Liver (tissue), 9 donors: Measurements from ENCODE around the gene GRAMD4. TPM values are rescaled to one million over a fixed set of nuclear protein-coding genes. Genes with fewer than 3 reads are reported as not detected.

Experiments used
- DNase-seq: peaks from one replicate; pipeline ENCODE4 v3.0.0-alpha.2; 2017; ENCODE audit warnings: low spot score
- H3K27ac ChIP-seq, 2 donors: one replicate each; pipeline ENCODE4 v1.7.0; 2013; ENCODE audit warnings: inconsistent platforms in 2 of 2, low read length in 2 of 2, control low read depth in 1 of 2, low read depth in 1 of 2, mild to moderate bottlenecking in 1 of 2
- H3K27me3 ChIP-seq, 4 donors: one replicate each; pipeline versions ENCODE4 v1.6.1 to v1.7.0; 2013; ENCODE audit warnings: low read length in 3 of 4, inconsistent platforms in 1 of 4, mild to moderate bottlenecking in 1 of 4, moderate library complexity in 1 of 4; ENCODE audit not compliant: control insufficient read depth in 4 of 4, insufficient read depth in 4 of 4
- H3K36me3 ChIP-seq, 4 donors: one replicate each; pipeline versions ENCODE4 v1.6.1 to v1.7.0; 2013; ENCODE audit warnings: low read length in 3 of 4, mild to moderate bottlenecking in 3 of 4, low read depth in 1 of 4, moderate library complexity in 1 of 4; ENCODE audit not compliant: control insufficient read depth in 4 of 4, insufficient read depth in 3 of 4
- H3K4me1 ChIP-seq, 4 donors: one replicate each; pipeline versions ENCODE4 v1.6.1 to v1.7.0; 2013; ENCODE audit warnings: low read length in 3 of 4, mild to moderate bottlenecking in 3 of 4, moderate library complexity in 1 of 4; ENCODE audit not compliant: control insufficient read depth in 4 of 4, insufficient read depth in 4 of 4
- H3K4me3 ChIP-seq, 3 donors: one replicate each; pipeline versions ENCODE4 v1.6.1 to v1.7.0; 2013; ENCODE audit warnings: low read length in 3 of 3, control low read depth in 1 of 3, low read depth in 1 of 3, mild to moderate bottlenecking in 1 of 3
- H3K9ac ChIP-seq, 2 donors: one replicate each; pipeline ENCODE4 v1.7.0; 2013; ENCODE audit warnings: low read length in 2 of 2, mild to moderate bottlenecking in 2 of 2, moderate library complexity in 2 of 2, control low read depth in 1 of 2, low read depth in 1 of 2
- H3K9me3 ChIP-seq, 4 donors: one replicate each; pipeline versions ENCODE4 v1.6.1 to v1.7.0; 2013; ENCODE audit warnings: low read length in 3 of 4; ENCODE audit not compliant: control insufficient read depth in 4 of 4
- ATF3 ChIP-seq: IDR thresholded peaks from 2 replicates; pipeline ENCODE4 v1.6.1; 2016; ENCODE audit warnings: antibody characterized with exemption
- EGR1 ChIP-seq, 2 donors: IDR thresholded peaks; 2 replicates each; pipeline ENCODE4 v1.6.1; 2016 to 2018; ENCODE audit warnings: antibody characterized with exemption in 2 of 2, low read depth in 2 of 2
- FOXA1 ChIP-seq: IDR thresholded peaks from 2 replicates; pipeline ENCODE4 v1.6.1; 2016; ENCODE audit warnings: antibody characterized with exemption
- FOXA2 ChIP-seq: IDR thresholded peaks from 2 replicates; pipeline ENCODE4 v1.6.1; 2016; ENCODE audit warnings: antibody characterized with exemption
- GABPA ChIP-seq, 2 donors: IDR thresholded peaks in 1 of 2; conservative IDR thresholded peaks in 1 of 2; 2 replicates each; pipeline ENCODE4 v1.6.1; 2016; ENCODE audit warnings: antibody characterized with exemption in 2 of 2, mild to moderate bottlenecking in 1 of 2, moderate library complexity in 1 of 2
- HNF4A ChIP-seq, 2 donors: conservative IDR thresholded peaks; 2 replicates each; pipeline ENCODE4 v1.6.1; 2016; ENCODE audit warnings: antibody characterized with exemption in 2 of 2, mild to moderate bottlenecking in 2 of 2
- HNF4G ChIP-seq: IDR thresholded peaks from 2 replicates; pipeline ENCODE4 v1.6.1; 2016; ENCODE audit warnings: antibody characterized with exemption
- JUND ChIP-seq, 2 donors: IDR thresholded peaks; 2 replicates each; pipeline ENCODE4 v1.6.1; 2016; ENCODE audit warnings: antibody characterized with exemption in 2 of 2
- MAX ChIP-seq: IDR thresholded peaks from 2 replicates; pipeline ENCODE4 v1.6.1; 2016; ENCODE audit warnings: antibody characterized with exemption
- NR2F2 ChIP-seq: IDR thresholded peaks from 2 replicates; pipeline ENCODE4 v1.6.1; 2016; ENCODE audit warnings: antibody characterized with exemption
- RAD21 ChIP-seq, 2 donors: IDR thresholded peaks; 2 replicates each; pipeline ENCODE4 v1.6.1; 2016; ENCODE audit warnings: antibody characterized with exemption in 2 of 2, mild to moderate bottlenecking in 2 of 2
- RXRA ChIP-seq, 2 donors: IDR thresholded peaks; 2 replicates each; pipeline ENCODE4 v1.6.1; 2017 to 2018; ENCODE audit warnings: antibody characterized with exemption in 2 of 2, mild to moderate bottlenecking in 1 of 2
- SP1 ChIP-seq: IDR thresholded peaks from 2 replicates; pipeline ENCODE4 v1.6.1; 2018; ENCODE audit warnings: antibody characterized with exemption, mild to moderate bottlenecking
- TAF1 ChIP-seq: conservative IDR thresholded peaks from 2 replicates; pipeline ENCODE4 v1.6.1; 2016; ENCODE audit warnings: antibody characterized with exemption, mild to moderate bottlenecking
- YY1 ChIP-seq: IDR thresholded peaks from 2 replicates; pipeline ENCODE4 v1.6.1; 2016; ENCODE audit warnings: antibody characterized with exemption, mild to moderate bottlenecking
- WGBS: extraction: QIAGEN DNeasy Blood & Tissue Kit; methylation state at CpG from one replicate; pipeline ENCODE4 v1.1.7; 2013; 5-methylcytosine and 5-hydroxymethylcytosine counted together
- polyA plus RNA-seq, 2 donors: library from polyadenylated mRNA; stranded (reverse) in 1 of 2; unstranded in 1 of 2; fragments of 200-250 nt in 1 of 2; fragments of >200 nt in 1 of 2; fragmentation: Nextera tagmentation in 1 of 2; extraction: Ambion mirVana in 1 of 2; gene quantifications; one replicate each; pipeline versions ENCODE4 v1.2.1 to v1.2.3, GENCODE V29; 2013 to 2015
- total RNA-seq, 2 donors: library from RNA; depleted of rRNA; stranded (reverse); fragments of >200 nt; gene quantifications; one replicate each; pipeline ENCODE4 v1.2.3, GENCODE V29; 2014
- TF ChIP-seq, protein P1 (sequence below): IDR thresholded peaks from 2 replicates; pipeline ENCODE4 v1.6.1; 2016; ENCODE audit warnings: antibody characterized with exemption
- TF ChIP-seq, protein P2 (sequence below): fragments of 150-350 bp; IDR thresholded peaks from 2 replicates; pipeline ENCODE4 v1.5.1; 2017; ENCODE audit warnings: improper control_type of control experiment, low read depth, low read length; ENCODE audit not compliant: missing input control
- TF ChIP-seq, protein P3 (sequence below): IDR thresholded peaks from 2 replicates; pipeline ENCODE4 v1.6.1; 2016; ENCODE audit warnings: antibody characterized with exemption, mild to moderate bottlenecking
- donor health status: healthy.
- donor health status: healthy.
- donor health status: healthy.
- donor health status: healthy.
- donor health status: healthy.

GRAMD4 gene
- total and polyA plus RNA-seq, 4 donors: 2.7 to 53.5 (median 21.6) TPM

- Histone ChIP-seq H3K4me3 (peak overlapping the region; percentile 38 to 57 (median 56)), H3K9ac (peak overlapping the region; percentile 36 to 78), H3K27ac (peak overlapping the region; percentile 90 to 93), H3K4me1 (peaks cover 0 to 40% (median 14%) of the 10 kb centered on the region in 4 donors), H3K36me3 (peaks cover 0 to 3% (median 0%) of the 10 kb centered on the region in 4 donors), H3K27me3 (no peaks in the 10 kb centered on the region), H3K9me3 (no peaks in the 10 kb centered on the region)
- peak; percentile 77 for DNase-seq
- WGBS: 37% methylated on average over 18 of the region's 18 CpGs
- TF ChIP-seq EGR1 (IDR thresholded peaks at IDR 0.05; ENCODE audit: low read depth in 2 of 2) (no peak), HNF4G (peak; percentile 32), ATF3 (no peak), JUND (IDR thresholded peaks at IDR 0.05) (peak; percentile 69 to 95), RXRA (IDR thresholded peaks at IDR 0.05) (peak; percentile 94 to 96), MAX (peak; percentile 92), GABPA (IDR thresholded peaks at IDR 0.05 in 1 of 2, conservative IDR thresholded peaks at IDR 0.05 in 1 of 2) (peak in 1 of 2 donors; percentile 47), YY1 (peak; percentile 74), SP1 (peak; percentile 93), FOXA2 (peak; percentile 96), FOXA1 (peak; percentile 96), TAF1 (no peak), HNF4A (conservative IDR thresholded peaks at IDR 0.05) (peak; percentile 91 to 92), NR2F2 (peak; percentile 60), RAD21 (IDR thresholded peaks at IDR 0.05) (peak; percentile 18 to 71)
- TF ChIP-seq, protein P1, sequence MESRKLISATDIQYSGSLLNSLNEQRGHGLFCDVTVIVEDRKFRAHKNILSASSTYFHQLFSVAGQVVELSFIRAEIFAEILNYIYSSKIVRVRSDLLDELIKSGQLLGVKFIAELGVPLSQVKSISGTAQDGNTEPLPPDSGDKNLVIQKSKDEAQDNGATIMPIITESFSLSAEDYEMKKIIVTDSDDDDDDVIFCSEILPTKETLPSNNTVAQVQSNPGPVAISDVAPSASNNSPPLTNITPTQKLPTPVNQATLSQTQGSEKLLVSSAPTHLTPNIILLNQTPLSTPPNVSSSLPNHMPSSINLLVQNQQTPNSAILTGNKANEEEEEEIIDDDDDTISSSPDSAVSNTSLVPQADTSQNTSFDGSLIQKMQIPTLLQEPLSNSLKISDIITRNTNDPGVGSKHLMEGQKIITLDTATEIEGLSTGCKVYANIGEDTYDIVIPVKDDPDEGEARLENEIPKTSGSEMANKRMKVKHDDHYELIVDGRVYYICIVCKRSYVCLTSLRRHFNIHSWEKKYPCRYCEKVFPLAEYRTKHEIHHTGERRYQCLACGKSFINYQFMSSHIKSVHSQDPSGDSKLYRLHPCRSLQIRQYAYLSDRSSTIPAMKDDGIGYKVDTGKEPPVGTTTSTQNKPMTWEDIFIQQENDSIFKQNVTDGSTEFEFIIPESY: peak; percentile 97
- TF ChIP-seq, protein P2, sequence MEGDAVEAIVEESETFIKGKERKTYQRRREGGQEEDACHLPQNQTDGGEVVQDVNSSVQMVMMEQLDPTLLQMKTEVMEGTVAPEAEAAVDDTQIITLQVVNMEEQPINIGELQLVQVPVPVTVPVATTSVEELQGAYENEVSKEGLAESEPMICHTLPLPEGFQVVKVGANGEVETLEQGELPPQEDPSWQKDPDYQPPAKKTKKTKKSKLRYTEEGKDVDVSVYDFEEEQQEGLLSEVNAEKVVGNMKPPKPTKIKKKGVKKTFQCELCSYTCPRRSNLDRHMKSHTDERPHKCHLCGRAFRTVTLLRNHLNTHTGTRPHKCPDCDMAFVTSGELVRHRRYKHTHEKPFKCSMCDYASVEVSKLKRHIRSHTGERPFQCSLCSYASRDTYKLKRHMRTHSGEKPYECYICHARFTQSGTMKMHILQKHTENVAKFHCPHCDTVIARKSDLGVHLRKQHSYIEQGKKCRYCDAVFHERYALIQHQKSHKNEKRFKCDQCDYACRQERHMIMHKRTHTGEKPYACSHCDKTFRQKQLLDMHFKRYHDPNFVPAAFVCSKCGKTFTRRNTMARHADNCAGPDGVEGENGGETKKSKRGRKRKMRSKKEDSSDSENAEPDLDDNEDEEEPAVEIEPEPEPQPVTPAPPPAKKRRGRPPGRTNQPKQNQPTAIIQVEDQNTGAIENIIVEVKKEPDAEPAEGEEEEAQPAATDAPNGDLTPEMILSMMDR: no peak
- TF ChIP-seq, protein P3, sequence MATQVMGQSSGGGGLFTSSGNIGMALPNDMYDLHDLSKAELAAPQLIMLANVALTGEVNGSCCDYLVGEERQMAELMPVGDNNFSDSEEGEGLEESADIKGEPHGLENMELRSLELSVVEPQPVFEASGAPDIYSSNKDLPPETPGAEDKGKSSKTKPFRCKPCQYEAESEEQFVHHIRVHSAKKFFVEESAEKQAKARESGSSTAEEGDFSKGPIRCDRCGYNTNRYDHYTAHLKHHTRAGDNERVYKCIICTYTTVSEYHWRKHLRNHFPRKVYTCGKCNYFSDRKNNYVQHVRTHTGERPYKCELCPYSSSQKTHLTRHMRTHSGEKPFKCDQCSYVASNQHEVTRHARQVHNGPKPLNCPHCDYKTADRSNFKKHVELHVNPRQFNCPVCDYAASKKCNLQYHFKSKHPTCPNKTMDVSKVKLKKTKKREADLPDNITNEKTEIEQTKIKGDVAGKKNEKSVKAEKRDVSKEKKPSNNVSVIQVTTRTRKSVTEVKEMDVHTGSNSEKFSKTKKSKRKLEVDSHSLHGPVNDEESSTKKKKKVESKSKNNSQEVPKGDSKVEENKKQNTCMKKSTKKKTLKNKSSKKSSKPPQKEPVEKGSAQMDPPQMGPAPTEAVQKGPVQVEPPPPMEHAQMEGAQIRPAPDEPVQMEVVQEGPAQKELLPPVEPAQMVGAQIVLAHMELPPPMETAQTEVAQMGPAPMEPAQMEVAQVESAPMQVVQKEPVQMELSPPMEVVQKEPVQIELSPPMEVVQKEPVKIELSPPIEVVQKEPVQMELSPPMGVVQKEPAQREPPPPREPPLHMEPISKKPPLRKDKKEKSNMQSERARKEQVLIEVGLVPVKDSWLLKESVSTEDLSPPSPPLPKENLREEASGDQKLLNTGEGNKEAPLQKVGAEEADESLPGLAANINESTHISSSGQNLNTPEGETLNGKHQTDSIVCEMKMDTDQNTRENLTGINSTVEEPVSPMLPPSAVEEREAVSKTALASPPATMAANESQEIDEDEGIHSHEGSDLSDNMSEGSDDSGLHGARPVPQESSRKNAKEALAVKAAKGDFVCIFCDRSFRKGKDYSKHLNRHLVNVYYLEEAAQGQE: peak; percentile 88
Observed at GRCh38 chr22:46638601-46639431, 18.6 kb downstream of the GRAMD4 start.
